ENCODE data around the gene GARIN5B. TPM values are rescaled to one million over a fixed set of nuclear protein-coding genes. Genes with fewer than 3 reads are reported as not detected.

GARIN5B gene
- total and polyA plus RNA-seq, 8 donors: 0.04 to 0.06 TPM; not detected in 6

- H3K27me3 ChIP-seq: peaks cover 9 to 53% of the 10 kb centered on the region in 2 donors
- no peaks in the 10 kb centered on the region for H3K9me3 ChIP-seq
- no peak overlapping the region for H3K27ac ChIP-seq
- peak in 1 of 4 donors; percentile 82 for DNase-seq
- intact Hi-C loops (cut with DNase I): no loop called here
- ATAC-seq: no peak
- no peaks in the 10 kb centered on the region for H3K36me3 ChIP-seq
- H3K4me3 ChIP-seq: no peak overlapping the region
- H3K4me1 ChIP-seq: no peaks in the 10 kb centered on the region
- TF ChIP-seq, protein P1, sequence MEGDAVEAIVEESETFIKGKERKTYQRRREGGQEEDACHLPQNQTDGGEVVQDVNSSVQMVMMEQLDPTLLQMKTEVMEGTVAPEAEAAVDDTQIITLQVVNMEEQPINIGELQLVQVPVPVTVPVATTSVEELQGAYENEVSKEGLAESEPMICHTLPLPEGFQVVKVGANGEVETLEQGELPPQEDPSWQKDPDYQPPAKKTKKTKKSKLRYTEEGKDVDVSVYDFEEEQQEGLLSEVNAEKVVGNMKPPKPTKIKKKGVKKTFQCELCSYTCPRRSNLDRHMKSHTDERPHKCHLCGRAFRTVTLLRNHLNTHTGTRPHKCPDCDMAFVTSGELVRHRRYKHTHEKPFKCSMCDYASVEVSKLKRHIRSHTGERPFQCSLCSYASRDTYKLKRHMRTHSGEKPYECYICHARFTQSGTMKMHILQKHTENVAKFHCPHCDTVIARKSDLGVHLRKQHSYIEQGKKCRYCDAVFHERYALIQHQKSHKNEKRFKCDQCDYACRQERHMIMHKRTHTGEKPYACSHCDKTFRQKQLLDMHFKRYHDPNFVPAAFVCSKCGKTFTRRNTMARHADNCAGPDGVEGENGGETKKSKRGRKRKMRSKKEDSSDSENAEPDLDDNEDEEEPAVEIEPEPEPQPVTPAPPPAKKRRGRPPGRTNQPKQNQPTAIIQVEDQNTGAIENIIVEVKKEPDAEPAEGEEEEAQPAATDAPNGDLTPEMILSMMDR (IDR thresholded peaks at IDR 0.05): no peak
Observed at GRCh38 chr19:55377356-55378131, 14.5 kb upstream of the GARIN5B start.

DNA sequence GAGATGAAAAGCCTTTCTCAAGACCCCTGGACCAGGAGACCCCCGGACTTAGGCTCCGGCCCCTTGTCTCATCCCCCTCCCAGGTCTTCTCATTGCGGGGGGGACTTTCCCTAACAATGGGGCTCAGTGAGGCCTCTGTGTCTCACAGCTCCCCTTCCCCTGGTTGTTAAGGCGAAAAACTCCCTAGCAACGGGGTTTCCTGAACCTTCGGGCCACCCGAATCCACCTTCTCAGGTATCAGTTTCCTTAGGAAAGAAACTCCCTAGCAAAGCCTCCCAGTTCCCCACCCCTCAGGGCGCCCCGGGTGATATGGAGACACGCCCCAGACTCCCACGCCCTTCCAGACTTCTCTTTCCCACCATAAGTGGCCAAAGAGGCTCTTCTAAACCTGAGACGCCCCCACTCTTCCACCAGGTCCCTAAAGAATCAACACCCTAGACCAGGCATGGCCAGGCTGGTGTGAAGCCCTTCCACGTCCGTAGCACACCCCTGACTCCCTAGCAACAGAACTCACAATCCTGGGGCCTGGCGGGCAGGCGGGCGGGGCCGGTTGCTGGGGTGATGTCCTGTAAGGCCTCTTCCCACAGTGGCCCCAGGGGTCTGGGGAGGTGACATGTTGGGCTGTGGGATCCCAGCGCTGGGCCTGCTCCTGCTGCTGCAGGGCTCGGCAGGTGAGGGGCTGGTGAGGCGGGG is 13.3 kb upstream of the GARIN5B start, which contains the start of gene TMEM190:
TMEM190 (plus strand) TSS at position 586 of the 693 bp plus-strand sequence; CDS start at position 614, 28 bp downstream.
- H3K4me3 ChIP-seq: no peak within 1 kb of the TSS
- H3K9me3 ChIP-seq: no peaks in the 10 kb centered on the region
- H3K27ac ChIP-seq: no peak within 1 kb of the TSS
- H3K4me1 ChIP-seq: no peaks in the 10 kb centered on the region
- H3K36me3 ChIP-seq: no peaks in the 10 kb centered on the region
- peak; percentile 17 for ATAC-seq
- intact Hi-C loops (cut with DNase I): no loop called here
- peaks cover 18 to 64% of the 10 kb centered on the region in 2 donors for H3K27me3 ChIP-seq
- TF ChIP-seq, protein P1 (IDR thresholded peaks at IDR 0.05): no peak
- DNase-seq: peak in 1 of 4 donors; percentile 68

DNA sequence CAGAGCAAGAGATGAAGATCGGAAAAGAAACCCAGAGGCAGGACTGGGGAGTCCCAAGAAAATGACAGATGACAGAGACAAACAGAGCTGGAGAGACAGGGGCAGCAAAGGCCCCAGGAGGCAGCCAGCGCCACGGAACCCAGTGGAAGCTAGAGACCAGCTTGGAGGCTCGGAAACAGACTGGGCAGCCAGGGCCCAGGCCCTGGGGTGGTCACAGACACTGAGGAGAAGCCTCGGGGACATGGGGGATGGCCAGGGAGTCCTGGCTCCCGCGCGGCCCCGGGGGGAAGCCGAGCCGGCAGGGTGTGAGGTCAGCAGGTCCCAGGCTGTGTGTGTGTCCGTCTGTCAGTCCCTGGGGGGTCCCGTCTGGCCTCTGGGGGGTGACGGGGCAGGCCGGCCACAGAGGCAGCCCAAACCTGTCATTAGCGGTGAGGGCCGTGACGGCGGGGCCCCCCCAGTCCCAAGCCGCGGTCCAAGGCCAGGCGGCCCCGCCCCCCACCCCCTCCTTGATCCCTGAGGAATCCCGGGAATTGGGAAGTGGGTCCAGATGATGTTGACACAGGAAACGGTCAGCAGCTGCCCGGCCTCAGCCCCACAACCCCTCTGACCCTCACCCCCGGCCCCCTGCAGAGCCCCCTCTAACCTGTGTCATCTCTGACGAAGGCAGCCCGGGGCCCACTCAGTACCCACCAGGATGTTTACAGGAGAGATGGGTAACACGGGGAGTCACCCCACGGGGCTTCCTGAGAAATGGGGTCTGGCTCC is 11.1 kb upstream of the GARIN5B start:
- TF ChIP-seq, protein P1 (IDR thresholded peaks at IDR 0.05): no peak
- Histone ChIP-seq H3K4me1 (peaks cover 5 to 8% of the 10 kb centered on the region in 2 donors), H3K4me3 (no peak overlapping the region), H3K27ac (no peak overlapping the region), H3K36me3 (no peaks in the 10 kb centered on the region), H3K27me3 (peaks cover 31 to 86% of the 10 kb centered on the region in 2 donors), H3K9me3 (no peaks in the 10 kb centered on the region)
- ATAC-seq (no peak), DNase-seq (no peak)
- intact Hi-C loops (cut with DNase I): no loop called here

- H3K4me3 ChIP-seq: no peak overlapping the region
- H3K27ac ChIP-seq: no peak overlapping the region
- H3K36me3 ChIP-seq: no peaks in the 10 kb centered on the region
- H3K27me3 ChIP-seq: peaks cover 37 to 94% of the 10 kb centered on the region in 2 donors
- intact Hi-C loops (cut with DNase I): no loop called here
- DNase-seq (no peak), ATAC-seq (no peak)
- no peaks in the 10 kb centered on the region for H3K9me3 ChIP-seq
- TF ChIP-seq, protein P1 (IDR thresholded peaks at IDR 0.05): no peak
- peaks cover 5 to 11% of the 10 kb centered on the region in 2 donors for H3K4me1 ChIP-seq
Observed at GRCh38 chr19:55373306-55373992, 10.4 kb upstream of the GARIN5B start.
